Neural cell (in vitro differentiated cells): ENCODE measurements around the gene SAPCD1. TPM values are rescaled to one million over a fixed set of nuclear protein-coding genes. Genes with fewer than 3 reads are reported as not detected.

ENCODE experiments used
- H2AFZ ChIP-seq: fragments of 200-600, 300-800 bp; sonication (generic), shearing (Covaris generic); 2 replicates; pipeline ENCODE4 v1.6.0; 2014; ENCODE audit warnings: low read depth, mild to moderate bottlenecking, antibody characterized with exemption, low read length, moderate library complexity
- H3F3A ChIP-seq: fragments of 200-600 bp; shearing (Covaris generic); 2 replicates; pipeline ENCODE4 v1.6.1; 2016; ENCODE audit warnings: mild to moderate bottlenecking, moderate library complexity, mixed read lengths, antibody characterized with exemption, low read length; ENCODE audit not compliant: insufficient read depth, poor library complexity, severe bottlenecking
- H3K27ac ChIP-seq: fragments of 200-600, 300-800 bp; sonication (generic), shearing (Covaris generic); 2 replicates; pipeline ENCODE4 v1.5.1; 2014; ENCODE audit warnings: mild to moderate bottlenecking, low read length, moderate library complexity
- H3K27me3 ChIP-seq: fragments of 300-800, 200-600 bp; sonication (generic), shearing (Covaris generic); 2 replicates; pipeline ENCODE4 v1.6.0; 2014; ENCODE audit warnings: mild to moderate bottlenecking, low read depth, low read length, moderate library complexity; ENCODE audit not compliant: insufficient read depth
- H3K36me3 ChIP-seq: fragments of 300-800, 200-600 bp; sonication (generic), shearing (Covaris generic); 2 replicates; pipeline ENCODE4 v1.5.1; 2014; ENCODE audit warnings: mild to moderate bottlenecking, antibody characterized with exemption, low read length, moderate library complexity; ENCODE audit not compliant: insufficient read depth
- H3K4me2 ChIP-seq: fragments of 300-800, 200-600 bp; sonication (generic), shearing (Covaris generic); 2 replicates; pipeline ENCODE4 v1.6.0; 2014; ENCODE audit warnings: mild to moderate bottlenecking, low read length
- H3K4me3 ChIP-seq: fragments of 300-800, 200-600 bp; sonication (generic), shearing (Covaris generic); 2 replicates; pipeline ENCODE4 v1.5.1; 2014; ENCODE audit warnings: mild to moderate bottlenecking, low read length, moderate library complexity
- H3K79me2 ChIP-seq: fragments of 200-600 bp; shearing (Covaris generic); replicated peaks from 2 replicates; pipeline ENCODE4 v1.6.0; 2014; ENCODE audit warnings: mild to moderate bottlenecking, low read length, moderate library complexity; ENCODE audit not compliant: insufficient read depth
- H3K9ac ChIP-seq: fragments of 300-800, 200-600 bp; sonication (generic), shearing (Covaris generic); 2 replicates; pipeline ENCODE4 v1.6.1; 2016; ENCODE audit warnings: mild to moderate bottlenecking, low read length, mixed read lengths
- H3K9me2 ChIP-seq: fragments of 200-600 bp; shearing (Covaris generic); 2 replicates; pipeline ENCODE4 v1.6.1; 2016; ENCODE audit warnings: mild to moderate bottlenecking, low read length, mixed read lengths; ENCODE audit not compliant: insufficient read depth
- H3K9me3 ChIP-seq: fragments of 200-600, 300-800 bp; sonication (generic), shearing (Covaris generic); 2 replicates; pipeline ENCODE4 v1.6.1; 2016; ENCODE audit warnings: mild to moderate bottlenecking, mixed run types, low read length, moderate library complexity, mixed read lengths
- H4K20me1 ChIP-seq: fragments of 200-600 bp; shearing (Covaris generic); 2 replicates; pipeline ENCODE4 v1.6.1; 2016; ENCODE audit warnings: mild to moderate bottlenecking, mixed run types; ENCODE audit not compliant: insufficient read depth
- EP300 ChIP-seq: fragments of 450-650 bp; conservative IDR thresholded peaks from 2 replicates; pipeline ENCODE4 v1.6.1; 2014; ENCODE audit warnings: antibody characterized with exemption, mild to moderate bottlenecking, moderate library complexity; ENCODE audit not compliant: poor library complexity, severe bottlenecking
- EZH2 ChIP-seq: fragments of 200-600, 300-800 bp; shearing (Covaris generic), sonication (generic); IDR thresholded peaks from 2 replicates; pipeline ENCODE4 v1.6.1; 2014; ENCODE audit warnings: antibody characterized with exemption, low read length, borderline replicate concordance, mild to moderate bottlenecking; ENCODE audit not compliant: insufficient read depth, poor library complexity, severe bottlenecking
- MXI1 ChIP-seq: fragments of 450-650 bp; conservative IDR thresholded peaks from 2 replicates; pipeline ENCODE4 v1.6.1; 2014; ENCODE audit warnings: antibody characterized with exemption, mild to moderate bottlenecking; ENCODE audit not compliant: poor library complexity, severe bottlenecking
- POLR2AphosphoS5 ChIP-seq: IDR thresholded peaks from 2 replicates; pipeline ENCODE4 v1.6.1; 2012
- RAD21 ChIP-seq: fragments of 450-650 bp; conservative IDR thresholded peaks from 2 replicates; pipeline ENCODE4 v1.6.1; 2014; ENCODE audit warnings: antibody characterized with exemption, mild to moderate bottlenecking, moderate library complexity
- SMC3 ChIP-seq: fragments of 450-650 bp; conservative IDR thresholded peaks from 2 replicates; pipeline ENCODE4 v1.6.1; 2014; ENCODE audit warnings: antibody characterized with exemption, mild to moderate bottlenecking, moderate library complexity; ENCODE audit not compliant: poor library complexity
- TAF1 ChIP-seq: IDR thresholded peaks from 2 replicates; pipeline ENCODE4 v1.6.1; 2012; ENCODE audit warnings: low read depth
- polyA plus RNA-seq: library from polyadenylated mRNA; depleted of rRNA; stranded (reverse); fragments of >200 nt; gene quantifications from 2 replicates; pipeline ENCODE4 v1.2.3, GENCODE V29; 2014
- TF ChIP-seq, protein P1 (sequence below): fragments of 450-650 bp; IDR thresholded peaks from 2 replicates; pipeline ENCODE4 v1.5.1; 2014; ENCODE audit warnings: antibody characterized with exemption, mild to moderate bottlenecking, moderate library complexity; ENCODE audit not compliant: poor library complexity, severe bottlenecking
- TF ChIP-seq, protein P2 (sequence below): IDR thresholded peaks from 2 replicates; pipeline ENCODE4 v1.6.1; 2012; ENCODE audit warnings: borderline replicate concordance

Gene SAPCD1
- polyA plus RNA-seq, 1 donor from 2014 or later = not detected

DNA sequence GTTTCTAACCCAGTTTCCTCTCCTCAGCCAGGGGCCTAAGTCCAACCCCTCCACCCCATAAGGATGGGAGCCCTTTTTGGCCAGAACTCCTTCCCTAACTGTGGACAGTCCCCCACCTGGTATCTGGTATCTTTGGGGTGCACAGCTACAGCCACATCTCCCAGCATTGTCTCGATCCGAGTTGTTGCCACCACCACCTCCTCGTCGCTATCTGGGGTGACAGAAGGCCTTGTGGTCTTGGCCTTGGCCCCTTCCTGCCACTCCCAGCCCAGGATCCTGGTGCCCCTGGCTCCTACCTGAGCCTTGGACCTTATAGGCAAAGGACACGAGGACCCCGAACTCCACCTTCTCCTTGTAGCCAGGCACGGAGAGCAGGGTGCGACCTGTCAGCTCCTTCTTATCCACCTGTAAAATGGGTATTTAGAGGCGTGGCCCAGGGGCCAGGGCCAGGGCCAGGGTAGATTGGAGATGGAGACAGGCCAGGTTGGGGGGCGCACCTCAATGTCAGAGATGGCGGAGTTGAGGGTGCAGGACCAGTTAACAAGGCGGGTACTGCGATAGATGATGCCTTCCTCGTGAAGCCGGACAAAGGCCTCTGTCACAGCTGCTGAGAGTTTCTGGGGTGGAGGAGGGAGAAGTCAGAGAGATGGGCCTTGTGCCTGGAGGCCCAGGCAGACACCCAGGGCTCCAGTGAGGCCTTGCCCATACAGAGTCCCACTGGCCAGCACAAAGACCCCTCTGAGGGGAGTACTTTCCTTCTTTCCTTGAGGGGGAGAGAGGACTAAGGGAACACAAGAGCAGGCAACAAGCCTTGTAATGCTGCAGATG lies 21.9 kb downstream of the SAPCD1 start:
- H3K4me3 ChIP-seq = no peak overlapping the region
- no peak overlapping the region for H3K4me2 ChIP-seq
- no peaks in the 10 kb centered on the region for H4K20me1 ChIP-seq
- TF ChIP-seq, protein P1, sequence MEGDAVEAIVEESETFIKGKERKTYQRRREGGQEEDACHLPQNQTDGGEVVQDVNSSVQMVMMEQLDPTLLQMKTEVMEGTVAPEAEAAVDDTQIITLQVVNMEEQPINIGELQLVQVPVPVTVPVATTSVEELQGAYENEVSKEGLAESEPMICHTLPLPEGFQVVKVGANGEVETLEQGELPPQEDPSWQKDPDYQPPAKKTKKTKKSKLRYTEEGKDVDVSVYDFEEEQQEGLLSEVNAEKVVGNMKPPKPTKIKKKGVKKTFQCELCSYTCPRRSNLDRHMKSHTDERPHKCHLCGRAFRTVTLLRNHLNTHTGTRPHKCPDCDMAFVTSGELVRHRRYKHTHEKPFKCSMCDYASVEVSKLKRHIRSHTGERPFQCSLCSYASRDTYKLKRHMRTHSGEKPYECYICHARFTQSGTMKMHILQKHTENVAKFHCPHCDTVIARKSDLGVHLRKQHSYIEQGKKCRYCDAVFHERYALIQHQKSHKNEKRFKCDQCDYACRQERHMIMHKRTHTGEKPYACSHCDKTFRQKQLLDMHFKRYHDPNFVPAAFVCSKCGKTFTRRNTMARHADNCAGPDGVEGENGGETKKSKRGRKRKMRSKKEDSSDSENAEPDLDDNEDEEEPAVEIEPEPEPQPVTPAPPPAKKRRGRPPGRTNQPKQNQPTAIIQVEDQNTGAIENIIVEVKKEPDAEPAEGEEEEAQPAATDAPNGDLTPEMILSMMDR = no peak
- TF ChIP-seq EZH2 (no peak), SMC3 (no peak), MXI1 (no peak), EP300 (no peak), TAF1 (no peak), RAD21 (no peak), POLR2AphosphoS5 (no peak)
- TF ChIP-seq, protein P2, sequence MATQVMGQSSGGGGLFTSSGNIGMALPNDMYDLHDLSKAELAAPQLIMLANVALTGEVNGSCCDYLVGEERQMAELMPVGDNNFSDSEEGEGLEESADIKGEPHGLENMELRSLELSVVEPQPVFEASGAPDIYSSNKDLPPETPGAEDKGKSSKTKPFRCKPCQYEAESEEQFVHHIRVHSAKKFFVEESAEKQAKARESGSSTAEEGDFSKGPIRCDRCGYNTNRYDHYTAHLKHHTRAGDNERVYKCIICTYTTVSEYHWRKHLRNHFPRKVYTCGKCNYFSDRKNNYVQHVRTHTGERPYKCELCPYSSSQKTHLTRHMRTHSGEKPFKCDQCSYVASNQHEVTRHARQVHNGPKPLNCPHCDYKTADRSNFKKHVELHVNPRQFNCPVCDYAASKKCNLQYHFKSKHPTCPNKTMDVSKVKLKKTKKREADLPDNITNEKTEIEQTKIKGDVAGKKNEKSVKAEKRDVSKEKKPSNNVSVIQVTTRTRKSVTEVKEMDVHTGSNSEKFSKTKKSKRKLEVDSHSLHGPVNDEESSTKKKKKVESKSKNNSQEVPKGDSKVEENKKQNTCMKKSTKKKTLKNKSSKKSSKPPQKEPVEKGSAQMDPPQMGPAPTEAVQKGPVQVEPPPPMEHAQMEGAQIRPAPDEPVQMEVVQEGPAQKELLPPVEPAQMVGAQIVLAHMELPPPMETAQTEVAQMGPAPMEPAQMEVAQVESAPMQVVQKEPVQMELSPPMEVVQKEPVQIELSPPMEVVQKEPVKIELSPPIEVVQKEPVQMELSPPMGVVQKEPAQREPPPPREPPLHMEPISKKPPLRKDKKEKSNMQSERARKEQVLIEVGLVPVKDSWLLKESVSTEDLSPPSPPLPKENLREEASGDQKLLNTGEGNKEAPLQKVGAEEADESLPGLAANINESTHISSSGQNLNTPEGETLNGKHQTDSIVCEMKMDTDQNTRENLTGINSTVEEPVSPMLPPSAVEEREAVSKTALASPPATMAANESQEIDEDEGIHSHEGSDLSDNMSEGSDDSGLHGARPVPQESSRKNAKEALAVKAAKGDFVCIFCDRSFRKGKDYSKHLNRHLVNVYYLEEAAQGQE = no peak
- peaks cover 20% of the 10 kb centered on the region for H3K36me3 ChIP-seq
- H3K9ac ChIP-seq = no peak overlapping the region
- no peaks in the 10 kb centered on the region for H3F3A ChIP-seq
- no peak overlapping the region for H3K27ac ChIP-seq
- H2AFZ ChIP-seq = no peak overlapping the region
- H3K79me2 ChIP-seq = no peaks in the 10 kb centered on the region
- no peaks in the 10 kb centered on the region for H3K9me2 ChIP-seq
- no peaks in the 10 kb centered on the region for H3K9me3 ChIP-seq
- H3K27me3 ChIP-seq = no peaks in the 10 kb centered on the region

- Histone ChIP-seq H3K9me3 (no peaks in the 10 kb centered on the region), H3K27me3 (no peaks in the 10 kb centered on the region), H3K4me2 (no peak overlapping the region), H3K9me2 (no peaks in the 10 kb centered on the region), H3K27ac (no peak overlapping the region), H3K9ac (no peak overlapping the region), H3F3A (no peaks in the 10 kb centered on the region), H3K4me3 (no peak overlapping the region), H3K79me2 (no peaks in the 10 kb centered on the region), H3K36me3 (peaks cover 15% of the 10 kb centered on the region), H4K20me1 (no peaks in the 10 kb centered on the region), H2AFZ (no peak overlapping the region)
- TF ChIP-seq, protein P1 = no peak
- no peak for TF ChIP-seq MXI1
- TF ChIP-seq RAD21 = no peak
- no peak for TF ChIP-seq SMC3
- TF ChIP-seq, protein P2 = no peak
- no peak for TF ChIP-seq EP300
- no peak for TF ChIP-seq EZH2
- TF ChIP-seq TAF1 = no peak
Observed at GRCh38 chr6:31785475-31785874, 23.0 kb downstream of the SAPCD1 start.
